ENCODE results near the gene RNASE12.
"Not testable (repeated sequence)": the region's sequence is repeated elsewhere in the genome, so short reads cannot be mapped to it uniquely, and the experiment has no call there.

Gene RNASE12

DNA sequence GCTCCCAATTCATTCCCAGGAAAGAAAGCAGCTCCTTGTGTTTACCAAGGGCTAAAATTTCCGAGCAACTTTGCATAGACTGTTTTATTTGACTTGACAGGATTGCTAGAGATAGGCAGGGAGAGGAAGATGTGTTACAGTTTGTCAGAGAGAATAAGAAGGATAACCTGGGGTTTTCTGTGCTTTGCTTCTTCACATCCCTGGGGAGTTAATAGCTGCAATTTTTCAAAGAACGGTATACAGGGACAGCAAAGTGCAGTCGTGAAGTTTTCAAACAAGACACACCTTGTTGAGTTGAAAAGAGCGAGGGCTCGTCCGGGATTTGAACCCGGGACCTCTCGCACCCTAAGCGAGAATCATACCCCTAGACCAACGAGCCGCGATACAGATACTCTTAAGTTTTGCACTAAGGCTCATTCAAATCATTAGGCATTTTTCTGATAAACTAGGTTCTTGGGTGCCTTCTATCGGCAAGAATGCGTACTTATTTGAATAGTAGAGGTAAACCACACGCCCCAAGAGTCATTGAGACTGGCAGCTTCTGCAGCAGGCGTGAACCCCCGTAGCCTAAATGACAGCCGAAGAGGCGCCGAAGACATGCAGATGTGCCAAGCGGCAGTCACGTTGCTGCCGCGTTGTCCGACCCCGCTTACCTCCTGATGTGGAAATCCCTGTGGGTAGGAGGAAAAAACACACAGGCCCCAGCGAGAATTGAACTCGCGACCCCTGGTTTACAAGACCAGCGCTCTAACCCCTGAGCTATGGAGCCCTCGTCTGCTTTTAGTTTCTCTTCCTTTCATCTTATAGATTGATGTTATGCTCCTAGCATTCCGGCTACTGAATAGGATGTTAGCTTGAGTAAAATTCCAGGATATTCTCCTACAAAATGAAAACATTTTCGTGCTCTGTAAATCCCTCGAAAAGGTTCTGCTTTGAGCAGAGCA lies 22.2 kb upstream of the RNASE12 start:
- peak; percentile 76 for DNase-seq

DNA sequence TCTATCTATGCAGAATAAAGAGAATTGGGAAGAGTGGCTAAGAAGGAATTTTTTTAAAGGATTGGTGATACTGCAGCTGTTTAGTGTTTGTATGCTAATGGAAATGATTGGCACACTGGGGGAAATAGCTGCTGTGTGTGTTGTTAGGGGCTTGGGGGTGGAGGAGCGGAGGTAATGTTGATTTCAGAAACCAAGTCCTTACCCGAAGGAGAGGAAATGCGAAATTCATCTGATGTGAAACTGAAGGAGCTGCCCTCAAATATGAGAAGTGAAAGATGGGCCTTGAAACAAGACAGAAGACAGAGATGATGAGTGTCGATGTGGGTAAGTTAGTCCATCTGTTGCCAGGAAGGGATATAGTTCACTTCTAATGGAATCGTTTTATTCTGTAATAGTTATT lies 21.2 kb upstream of the RNASE12 start:
- DNase-seq = no peak

DNA sequence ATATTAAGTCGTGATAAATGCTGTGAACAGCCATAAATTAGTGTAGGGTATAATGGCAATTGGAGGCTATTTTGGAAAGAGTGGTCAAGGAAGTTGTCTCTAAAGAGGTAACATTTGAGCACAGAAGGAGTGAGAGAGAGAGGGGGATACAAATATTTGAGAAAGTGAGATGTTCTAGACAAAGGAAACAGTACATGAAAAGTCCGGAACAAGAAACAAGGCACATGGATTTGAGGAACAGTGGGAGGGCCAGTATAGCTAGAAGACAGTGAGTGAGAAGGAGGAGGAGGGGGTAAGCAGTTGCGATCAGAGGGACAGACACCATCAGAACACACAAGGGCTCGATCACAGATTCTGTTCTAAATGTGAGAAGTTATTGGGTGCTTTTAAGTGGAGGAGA lies 20.1 kb upstream of the RNASE12 start:
- no peak for DNase-seq

DNA sequence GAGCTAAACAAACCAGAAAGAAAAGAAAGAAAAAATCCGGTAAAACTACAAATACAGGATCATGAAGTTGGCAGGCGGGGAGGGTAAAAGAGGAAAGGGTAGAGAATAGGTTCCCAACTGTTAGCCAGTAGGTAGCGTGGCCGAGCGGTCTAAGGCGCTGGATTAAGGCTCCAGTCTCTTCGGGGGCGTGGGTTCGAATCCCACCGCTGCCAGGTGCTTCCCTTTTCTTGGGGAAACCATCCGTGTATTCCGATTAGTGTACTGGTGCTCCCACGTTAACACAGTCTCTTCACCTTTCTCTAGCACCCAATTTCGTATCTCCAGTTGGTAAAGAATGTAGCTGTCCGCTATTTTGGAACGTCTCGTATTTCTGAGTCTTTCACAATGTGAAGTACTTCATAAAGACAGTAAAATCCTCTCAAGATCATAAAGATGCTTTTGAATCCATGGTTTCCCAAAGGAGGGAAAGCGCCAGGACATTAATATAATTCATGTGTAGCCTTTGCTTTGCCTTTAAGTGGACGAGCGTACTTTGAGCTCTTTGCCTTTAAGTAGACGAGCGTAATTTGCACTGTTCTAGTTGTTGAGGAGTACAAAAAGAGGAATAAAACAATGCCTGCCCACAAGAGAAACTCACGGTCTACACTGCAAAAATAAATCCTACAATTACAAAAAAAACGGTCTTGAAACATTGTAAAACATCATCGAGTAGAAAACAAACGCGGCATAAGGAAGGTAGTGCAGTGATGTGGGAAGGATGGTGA lies 19.0 kb upstream of the RNASE12 start:
- peak; percentile 14 for DNase-seq

DNA sequence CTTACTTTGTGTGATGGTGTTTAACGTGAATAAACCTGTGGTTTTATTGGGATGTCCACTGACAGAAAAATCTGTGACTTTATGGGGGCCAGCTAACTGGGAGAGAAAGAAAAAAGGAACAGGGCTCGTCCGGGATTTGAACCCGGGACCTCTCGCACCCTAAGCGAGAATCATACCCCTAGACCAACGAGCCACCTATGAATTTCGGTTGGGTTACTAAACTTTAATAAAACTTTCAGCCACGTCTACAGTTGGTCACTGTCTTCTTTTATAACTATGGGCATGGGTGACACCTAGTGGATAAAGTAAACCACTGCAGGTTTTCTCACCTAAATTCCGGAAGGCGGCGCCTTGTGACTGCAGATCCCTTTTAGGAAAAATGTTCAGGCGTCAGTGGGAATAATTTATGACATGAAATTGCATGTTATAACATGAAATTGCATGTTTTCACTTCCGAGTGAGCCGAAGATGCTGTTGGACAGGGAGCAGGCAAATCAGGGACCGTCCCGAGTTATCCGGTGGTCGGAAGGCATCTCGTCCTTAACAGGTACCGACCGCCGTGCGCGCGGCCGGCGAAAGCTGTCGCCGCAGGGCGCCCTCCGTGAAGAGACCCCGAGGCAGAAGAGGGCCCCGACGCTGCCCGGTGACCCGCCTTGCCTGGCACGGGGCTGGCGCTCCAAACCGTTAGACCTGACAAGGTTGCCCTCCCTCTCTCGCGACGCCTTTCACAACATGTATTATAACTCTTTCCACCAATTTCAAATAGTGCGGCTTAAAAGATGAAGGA lies 18.2 kb upstream of the RNASE12 start:
- DNase-seq = peak; percentile 39

DNA sequence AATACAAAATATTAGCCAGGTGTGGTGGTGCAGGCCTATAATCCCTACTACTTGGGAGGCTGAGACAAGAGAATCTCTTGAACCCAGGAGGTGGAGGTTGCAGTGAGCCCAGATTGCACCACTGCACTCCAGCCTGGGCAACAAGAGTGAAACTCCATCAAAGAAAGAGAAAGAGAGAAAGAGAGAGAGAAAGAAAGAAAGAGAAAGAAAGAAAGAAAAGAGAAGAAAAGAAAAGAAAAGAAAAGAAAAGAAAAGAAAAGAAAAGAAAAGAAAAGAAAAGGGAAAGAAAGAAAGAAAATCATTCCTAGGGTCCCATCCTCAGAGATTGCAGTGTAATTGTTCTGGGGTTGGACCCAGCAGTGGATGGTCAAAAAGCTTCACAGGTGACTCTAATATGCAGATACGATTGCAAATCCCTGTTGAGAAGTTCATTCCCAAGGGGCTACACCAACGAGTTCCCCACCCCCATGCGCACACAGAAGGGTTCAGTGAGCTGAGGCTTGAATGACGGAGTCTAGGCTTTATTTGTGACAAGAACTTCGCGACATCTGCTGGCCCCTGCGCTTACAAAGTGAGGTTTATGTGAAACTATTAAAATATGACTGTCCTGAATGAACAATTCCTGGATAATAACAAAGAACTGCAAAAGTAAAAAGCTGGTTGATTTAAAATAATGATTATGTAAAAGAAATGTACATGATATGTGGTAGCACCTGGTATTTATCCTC lies 17.4 kb upstream of the RNASE12 start:
- DNase-seq = no peak

DNA sequence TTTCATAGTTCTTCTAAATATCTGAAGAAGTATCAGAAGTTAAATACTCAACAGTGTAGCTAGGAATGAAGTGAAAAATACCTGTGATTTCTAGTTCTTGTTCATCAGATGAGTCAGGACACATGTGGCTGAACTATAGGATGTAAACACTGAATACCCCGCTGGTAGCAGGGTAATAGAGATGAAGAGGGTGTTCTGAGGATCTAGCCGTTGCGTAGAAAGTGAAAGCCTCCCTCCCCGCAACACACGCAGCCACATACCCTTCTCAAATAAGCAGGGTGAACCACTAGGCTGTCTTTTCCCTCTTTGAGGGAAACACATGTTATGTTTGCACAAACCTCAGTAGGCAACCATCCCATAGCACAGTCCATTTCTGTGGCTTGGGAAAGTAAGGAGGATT lies 16.4 kb upstream of the RNASE12 start:
- no peak for DNase-seq

DNA sequence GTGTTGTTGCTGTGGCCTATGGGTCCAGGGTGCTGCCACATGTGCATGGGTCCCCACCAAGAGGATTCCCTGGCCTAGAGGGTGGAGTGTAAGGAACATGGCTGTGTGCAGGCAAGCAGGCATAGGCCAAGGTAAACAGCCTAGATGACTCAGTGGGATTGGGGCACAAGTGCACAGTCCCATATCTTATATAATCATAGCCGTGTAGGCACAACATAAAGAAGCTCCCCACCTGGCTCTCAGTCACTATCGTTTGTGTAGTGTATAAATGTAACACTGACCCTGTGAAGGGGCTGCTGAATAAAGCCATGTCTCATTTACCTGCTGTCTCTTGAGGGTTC lies 15.7 kb upstream of the RNASE12 start:
- no peak for DNase-seq

DNA sequence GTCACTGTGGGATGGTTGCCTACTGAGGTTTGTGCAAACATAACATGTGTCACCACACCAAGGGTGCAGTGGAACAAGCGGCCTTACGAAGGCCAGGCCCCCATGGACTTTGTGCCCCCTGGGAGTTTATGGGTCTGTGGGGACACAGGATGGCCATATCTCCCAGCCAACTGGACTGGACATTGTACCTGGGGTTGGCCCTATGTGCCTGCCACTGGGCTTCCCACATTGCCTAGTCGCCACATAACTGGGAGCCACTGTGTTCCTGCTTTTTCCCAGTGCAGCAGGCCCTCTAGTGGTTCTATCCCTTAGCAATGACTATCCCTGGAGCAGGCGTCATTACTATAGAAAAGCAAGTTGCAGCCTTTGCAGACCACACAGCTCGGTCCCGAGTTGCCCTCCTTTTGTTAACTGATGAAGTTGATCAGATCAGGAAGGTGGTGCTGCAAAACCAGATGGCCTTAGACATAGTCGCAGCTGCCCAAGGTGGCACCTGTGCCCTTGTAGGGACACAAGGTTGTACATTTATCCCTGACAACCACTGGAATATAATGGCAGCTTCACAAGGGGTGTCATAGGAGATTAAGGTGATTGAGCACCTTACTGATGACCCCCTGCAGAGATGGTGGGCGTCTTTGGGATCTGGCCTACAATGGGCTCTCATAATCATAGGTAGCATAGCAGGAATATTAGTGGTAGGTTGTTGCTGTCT lies 15.2 kb upstream of the RNASE12 start:
- DNase-seq = no peak

DNA sequence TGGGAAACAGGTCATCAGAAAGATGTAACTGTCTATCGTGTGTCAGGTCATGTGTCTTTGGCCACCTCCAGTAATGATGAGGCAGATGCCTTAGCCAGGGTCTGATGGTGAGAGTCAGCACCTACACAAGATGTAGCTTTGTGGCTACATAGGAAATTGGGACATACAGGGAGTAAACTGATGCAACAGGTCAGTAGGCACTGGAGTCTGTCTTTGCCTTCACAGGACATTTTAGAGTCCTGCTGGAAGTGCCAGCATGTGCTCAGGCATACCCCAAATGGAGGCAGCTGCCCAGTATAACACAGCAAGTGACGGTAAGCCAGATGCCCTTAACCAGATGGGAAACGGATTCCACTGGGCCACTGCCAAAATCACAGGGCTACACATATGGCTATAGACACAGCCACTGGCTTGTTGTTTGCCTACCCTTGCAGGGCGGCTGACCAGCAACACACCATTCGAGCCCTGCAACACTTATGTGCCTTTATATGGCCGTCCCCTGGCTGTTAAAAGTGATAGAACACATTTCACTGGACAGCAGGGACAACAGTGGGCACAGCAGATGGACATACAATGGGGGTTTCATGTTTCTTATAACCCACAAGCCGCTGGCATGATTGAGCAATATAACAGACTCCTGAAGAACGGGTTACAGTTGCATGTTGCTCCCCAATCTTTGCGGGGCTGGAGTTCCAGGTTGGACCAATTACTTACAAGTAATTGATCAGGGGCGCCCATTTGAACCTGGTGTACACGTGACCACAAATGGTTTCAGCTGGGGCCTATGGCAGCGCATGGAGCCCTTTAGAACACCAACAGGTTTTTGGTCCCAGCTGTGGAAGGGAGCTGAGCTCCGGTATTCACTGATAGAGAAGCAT lies 12.9 kb upstream of the RNASE12 start:
- DNase-seq = no peak

DNA sequence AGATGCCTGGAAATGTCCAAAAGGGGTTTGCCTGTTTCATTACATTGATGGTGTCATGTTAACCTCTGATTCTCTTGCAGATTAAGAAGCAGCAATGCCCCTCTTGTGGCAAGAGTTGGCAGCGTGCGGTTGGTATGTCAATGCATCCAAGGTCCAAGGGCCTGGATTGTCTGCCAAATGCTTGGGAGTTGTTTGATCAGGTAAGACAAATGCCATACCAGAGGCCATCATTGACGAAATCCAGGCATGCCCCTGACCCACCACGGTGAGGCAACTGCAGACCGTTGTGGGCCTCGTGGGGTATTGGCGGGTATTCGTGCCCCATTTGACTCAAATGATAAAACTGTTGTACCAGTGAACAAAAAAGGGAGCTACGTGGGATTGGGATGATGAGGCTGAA lies 11.4 kb upstream of the RNASE12 start:
- DNase-seq = no peak

DNA sequence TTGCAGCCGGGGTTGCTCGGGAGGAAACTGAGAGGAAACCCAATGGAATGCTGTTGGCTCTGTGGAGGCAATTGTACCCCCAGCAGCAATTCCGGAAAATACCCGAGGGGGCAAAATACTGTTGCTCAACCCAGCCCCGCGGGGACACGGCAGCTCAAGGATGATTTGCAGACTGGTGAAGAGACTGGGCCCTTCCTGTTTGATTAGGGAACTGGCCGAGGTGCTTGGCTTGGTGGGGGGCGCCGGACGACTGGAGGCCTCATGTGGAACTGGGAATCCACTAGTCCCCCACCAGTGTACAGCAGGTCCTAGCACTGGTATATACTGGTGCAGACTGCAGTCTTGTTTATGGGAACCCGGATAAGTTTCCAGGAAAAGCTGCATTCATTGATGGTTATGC lies 10.3 kb upstream of the RNASE12 start:
- no peak for DNase-seq

DNA sequence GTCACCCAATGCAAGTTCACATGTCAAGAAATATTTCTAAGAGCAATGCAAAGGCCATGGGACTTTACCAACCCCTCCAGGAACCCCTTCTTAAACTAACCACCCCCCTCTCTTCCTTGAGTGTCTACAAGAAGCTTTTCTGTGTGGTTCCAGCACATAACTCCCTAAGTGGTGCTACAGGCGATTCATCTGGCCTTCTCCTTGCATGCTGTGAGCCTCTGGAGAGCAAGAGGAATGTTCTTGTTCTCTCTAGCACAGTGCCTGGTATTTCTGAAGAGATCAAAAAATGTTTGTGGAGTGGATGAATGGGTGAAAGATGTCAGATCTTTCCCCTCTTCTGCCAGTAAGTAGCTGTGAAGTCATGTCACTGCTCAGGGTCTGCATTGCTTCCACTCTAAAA lies 5.9 kb upstream of the RNASE12 start:
- DNase-seq = no peak

DNA sequence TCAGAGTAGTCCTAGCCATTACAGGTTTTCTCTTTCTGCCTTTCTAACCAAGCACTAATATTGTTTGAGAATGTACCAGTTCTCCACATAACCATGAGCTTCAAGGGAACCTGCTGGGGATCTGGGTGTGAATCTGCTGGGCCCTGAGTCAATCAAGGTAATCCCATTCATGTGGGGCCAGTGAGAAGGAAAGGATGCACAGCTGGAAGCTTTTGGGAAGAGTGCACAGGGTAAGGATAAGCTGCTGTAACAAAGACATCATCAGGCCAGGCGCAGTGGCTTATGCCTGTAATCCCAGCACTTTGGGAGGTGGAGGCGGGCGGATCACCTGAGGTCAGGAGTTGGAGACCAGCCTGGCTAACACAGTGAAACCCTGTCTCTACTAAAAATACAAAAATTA lies 4.5 kb upstream of the RNASE12 start:
- not testable (repeated sequence) for DNase-seq

DNA sequence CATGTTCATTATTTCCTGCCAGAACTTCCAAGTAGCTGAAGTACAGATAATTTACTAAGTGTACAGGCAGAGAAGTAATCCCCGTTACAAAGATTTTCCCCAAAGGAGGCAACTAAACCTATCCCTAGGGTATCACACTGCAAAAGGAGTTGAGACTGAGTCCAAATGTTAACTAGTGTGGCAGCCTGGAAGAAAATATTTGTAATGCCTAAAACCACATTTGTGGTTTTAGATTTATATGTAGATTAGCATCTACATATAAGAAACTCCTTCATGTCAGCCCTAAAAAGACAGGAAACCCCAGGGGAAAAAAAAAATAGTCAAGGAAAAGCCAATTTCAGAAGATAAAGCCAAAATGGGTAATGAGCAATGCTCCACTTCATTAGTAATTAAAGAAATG lies 1.4 kb upstream of the RNASE12 start:
- no peak for DNase-seq

DNA sequence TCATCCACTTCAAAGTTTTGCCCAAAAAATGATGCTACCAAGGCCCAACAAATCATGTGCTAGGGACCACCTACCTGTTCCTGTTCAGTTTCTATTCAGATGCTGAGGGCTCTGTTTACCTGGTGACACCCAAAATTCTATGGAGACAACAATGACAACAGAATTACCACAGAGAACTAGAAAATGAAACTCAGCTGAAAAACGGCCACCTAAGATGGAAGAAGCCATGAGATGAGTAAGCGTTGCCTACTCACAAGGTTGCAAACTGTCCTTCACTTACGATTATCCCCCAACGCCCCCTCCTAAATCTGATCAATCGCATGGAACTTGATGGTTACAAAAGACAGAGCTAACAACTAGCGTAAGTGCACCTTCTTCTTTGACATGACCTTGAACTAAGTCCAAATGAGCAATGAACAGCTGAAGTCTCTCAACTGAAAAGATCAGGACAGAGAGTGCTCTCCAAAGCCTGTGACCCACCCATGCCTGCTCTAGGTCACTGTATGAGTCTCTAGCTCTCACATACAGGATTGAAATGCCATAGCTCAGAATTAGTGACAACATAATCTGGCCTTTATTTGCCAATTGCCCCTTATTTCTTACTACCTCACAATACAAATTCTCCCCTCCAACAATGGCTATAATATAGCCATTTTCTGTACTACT lies 3.6 kb downstream of the RNASE12 start, which contains the start of gene RNASE11:
TSS of gene RNASE11 (minus strand) at position 513 of the 666 bp plus-strand sequence.
- DNase-seq = no peak

DNA sequence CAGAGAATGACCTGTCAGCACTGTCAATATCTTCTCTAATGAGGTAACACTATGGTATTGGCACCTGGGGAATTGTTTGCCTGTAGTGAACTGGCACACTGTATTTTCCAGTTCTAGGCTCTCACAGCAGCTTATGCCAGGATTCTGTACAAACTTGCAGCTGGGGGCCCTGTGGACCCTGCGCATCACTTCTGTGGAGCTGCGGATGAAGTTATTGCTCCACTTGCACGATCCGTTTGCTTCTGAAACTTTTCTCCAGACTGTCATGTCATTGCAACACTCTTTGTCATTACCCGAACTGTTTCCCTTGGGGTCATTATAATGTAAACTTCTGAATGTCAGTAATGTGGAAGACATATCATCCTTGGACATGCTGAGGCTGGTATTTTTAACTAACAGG lies 7.3 kb downstream of the RNASE12 start:
- DNase-seq = no peak

DNA sequence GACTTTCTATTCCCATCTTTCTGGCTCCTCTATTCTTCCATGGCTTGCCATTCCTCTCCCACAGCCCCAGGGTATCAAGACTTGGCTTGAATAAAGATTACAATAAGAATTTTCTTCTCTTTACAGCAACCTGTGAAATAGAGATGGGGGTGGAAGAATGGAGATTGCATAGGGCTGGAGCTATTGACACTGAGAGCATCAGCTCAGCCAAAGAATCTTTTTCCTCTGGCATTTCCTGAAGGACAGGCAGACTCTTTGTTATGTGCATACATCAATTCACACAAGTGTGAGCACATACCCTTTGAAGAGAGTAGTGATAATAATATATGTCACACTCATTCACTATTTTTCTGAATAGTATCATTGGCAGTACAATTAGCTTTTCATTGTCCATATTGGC lies 8.0 kb downstream of the RNASE12 start:
- no peak for DNase-seq

DNA sequence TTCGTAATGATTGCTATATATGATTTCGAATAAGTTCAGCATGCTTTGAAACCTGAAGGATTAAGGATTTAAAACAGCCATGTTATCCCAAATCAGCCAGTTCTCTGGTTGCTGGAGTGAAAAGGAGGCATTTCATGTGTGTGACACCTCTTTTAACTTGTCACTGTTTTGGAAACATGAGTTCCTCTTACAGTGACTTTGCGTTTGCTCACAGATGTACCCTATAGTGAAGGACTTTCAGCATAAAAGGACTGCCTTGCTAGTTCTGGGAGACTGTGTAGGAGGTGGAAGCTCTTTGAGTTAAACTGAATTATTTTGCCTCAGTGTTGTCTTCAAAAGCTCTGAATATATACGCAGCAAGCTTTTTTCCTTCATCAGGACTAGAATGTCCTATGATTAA lies 10.9 kb downstream of the RNASE12 start:
- DNase-seq = no peak

DNA sequence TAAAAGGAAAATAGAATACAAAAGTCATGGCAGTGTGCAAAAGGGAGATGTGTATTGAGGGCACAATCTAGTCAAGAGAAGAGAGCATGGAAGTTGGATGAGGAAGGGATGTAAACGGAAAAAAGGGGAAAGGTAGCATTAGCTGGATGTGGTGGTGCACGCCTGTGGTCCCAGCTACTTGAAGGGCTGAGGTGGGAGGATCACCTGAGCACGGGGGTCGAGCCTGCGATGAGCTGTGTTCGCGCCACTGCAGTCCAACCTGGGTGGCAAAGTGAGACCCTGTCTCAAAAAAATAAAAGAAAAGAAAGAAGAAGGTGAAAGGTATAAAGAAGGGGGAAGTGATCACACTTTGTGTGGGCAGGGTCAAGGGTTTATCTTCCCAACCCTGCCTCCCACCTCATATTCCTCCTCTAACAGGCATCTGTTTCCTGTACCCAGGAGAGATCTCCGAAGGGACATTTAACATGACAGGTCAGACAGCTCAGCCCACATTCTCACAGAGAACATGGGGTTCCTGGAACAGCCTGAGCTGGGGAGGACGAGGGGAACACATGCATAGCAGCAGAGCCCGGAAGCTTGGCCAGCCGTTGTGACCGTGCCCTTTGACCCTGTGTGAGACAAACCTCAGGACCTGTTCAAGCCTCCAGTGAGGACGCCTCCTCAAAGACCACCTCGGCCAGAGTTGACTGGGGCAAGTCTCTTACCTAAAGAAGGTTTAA lies 12.2 kb downstream of the RNASE12 start:
- no peak for DNase-seq
